Thyroid gland (tissue), 4 donors: ENCODE measurements around the gene SPTBN4.

ENCODE experiments used
- POLR2A ChIP-seq, 2 donors: fragments of 450-650 bp; IDR thresholded peaks; one replicate each; pipeline ENCODE4 v1.6.1; 2017; ENCODE audit warnings: antibody characterized with exemption in 2 of 2, mild to moderate bottlenecking in 2 of 2, moderate library complexity in 1 of 2
- TF ChIP-seq, protein P1 (sequence below), 6 experiments: fragments of 200-600 bp in 3 of 6; fragments of 450-650 bp in 3 of 6; sonication (generic) in 3 of 6; IDR thresholded peaks; one replicate each; pipeline ENCODE4 v1.5.1; 2016 to 2019; ENCODE audit warnings: antibody characterized with exemption in 6 of 6, mild to moderate bottlenecking in 2 of 6, inconsistent platforms in 1 of 6, moderate library complexity in 1 of 6

- TF ChIP-seq, protein P1, sequence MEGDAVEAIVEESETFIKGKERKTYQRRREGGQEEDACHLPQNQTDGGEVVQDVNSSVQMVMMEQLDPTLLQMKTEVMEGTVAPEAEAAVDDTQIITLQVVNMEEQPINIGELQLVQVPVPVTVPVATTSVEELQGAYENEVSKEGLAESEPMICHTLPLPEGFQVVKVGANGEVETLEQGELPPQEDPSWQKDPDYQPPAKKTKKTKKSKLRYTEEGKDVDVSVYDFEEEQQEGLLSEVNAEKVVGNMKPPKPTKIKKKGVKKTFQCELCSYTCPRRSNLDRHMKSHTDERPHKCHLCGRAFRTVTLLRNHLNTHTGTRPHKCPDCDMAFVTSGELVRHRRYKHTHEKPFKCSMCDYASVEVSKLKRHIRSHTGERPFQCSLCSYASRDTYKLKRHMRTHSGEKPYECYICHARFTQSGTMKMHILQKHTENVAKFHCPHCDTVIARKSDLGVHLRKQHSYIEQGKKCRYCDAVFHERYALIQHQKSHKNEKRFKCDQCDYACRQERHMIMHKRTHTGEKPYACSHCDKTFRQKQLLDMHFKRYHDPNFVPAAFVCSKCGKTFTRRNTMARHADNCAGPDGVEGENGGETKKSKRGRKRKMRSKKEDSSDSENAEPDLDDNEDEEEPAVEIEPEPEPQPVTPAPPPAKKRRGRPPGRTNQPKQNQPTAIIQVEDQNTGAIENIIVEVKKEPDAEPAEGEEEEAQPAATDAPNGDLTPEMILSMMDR (IDR thresholded peaks at IDR 0.05), result no peak
- TF ChIP-seq POLR2A (IDR thresholded peaks at IDR 0.05), result no peak
These were observed 24.3 kb upstream of the SPTBN4 start for GRCh38 chr19:40442328-40443130.
